Neural cell (in vitro differentiated cells): ENCODE results near the gene SRP54. TPM values are rescaled to one million over a fixed set of nuclear protein-coding genes. Genes with fewer than 3 reads are reported as not detected.

Experiments used
- H2AFZ ChIP-seq: fragments of 200-600, 300-800 bp; sonication (generic), shearing (Covaris generic); 2 replicates; pipeline ENCODE4 v1.6.0; 2014; ENCODE audit warnings: low read depth, mild to moderate bottlenecking, antibody characterized with exemption, low read length, moderate library complexity
- H3F3A ChIP-seq: fragments of 200-600 bp; shearing (Covaris generic); 2 replicates; pipeline ENCODE4 v1.6.1; 2016; ENCODE audit warnings: mild to moderate bottlenecking, moderate library complexity, mixed read lengths, antibody characterized with exemption, low read length; ENCODE audit not compliant: insufficient read depth, poor library complexity, severe bottlenecking
- H3K27ac ChIP-seq: fragments of 200-600, 300-800 bp; sonication (generic), shearing (Covaris generic); 2 replicates; pipeline ENCODE4 v1.5.1; 2014; ENCODE audit warnings: mild to moderate bottlenecking, low read length, moderate library complexity
- H3K27me3 ChIP-seq: fragments of 300-800, 200-600 bp; sonication (generic), shearing (Covaris generic); 2 replicates; pipeline ENCODE4 v1.6.0; 2014; ENCODE audit warnings: mild to moderate bottlenecking, low read depth, low read length, moderate library complexity; ENCODE audit not compliant: insufficient read depth
- H3K36me3 ChIP-seq: fragments of 300-800, 200-600 bp; sonication (generic), shearing (Covaris generic); 2 replicates; pipeline ENCODE4 v1.5.1; 2014; ENCODE audit warnings: mild to moderate bottlenecking, antibody characterized with exemption, low read length, moderate library complexity; ENCODE audit not compliant: insufficient read depth
- H3K4me2 ChIP-seq: fragments of 300-800, 200-600 bp; sonication (generic), shearing (Covaris generic); 2 replicates; pipeline ENCODE4 v1.6.0; 2014; ENCODE audit warnings: mild to moderate bottlenecking, low read length
- H3K4me3 ChIP-seq: fragments of 300-800, 200-600 bp; sonication (generic), shearing (Covaris generic); 2 replicates; pipeline ENCODE4 v1.5.1; 2014; ENCODE audit warnings: mild to moderate bottlenecking, low read length, moderate library complexity
- H3K79me2 ChIP-seq: fragments of 200-600 bp; shearing (Covaris generic); replicated peaks from 2 replicates; pipeline ENCODE4 v1.6.0; 2014; ENCODE audit warnings: mild to moderate bottlenecking, low read length, moderate library complexity; ENCODE audit not compliant: insufficient read depth
- H3K9ac ChIP-seq: fragments of 300-800, 200-600 bp; sonication (generic), shearing (Covaris generic); 2 replicates; pipeline ENCODE4 v1.6.1; 2016; ENCODE audit warnings: mild to moderate bottlenecking, low read length, mixed read lengths
- H3K9me2 ChIP-seq: fragments of 200-600 bp; shearing (Covaris generic); 2 replicates; pipeline ENCODE4 v1.6.1; 2016; ENCODE audit warnings: mild to moderate bottlenecking, low read length, mixed read lengths; ENCODE audit not compliant: insufficient read depth
- H3K9me3 ChIP-seq: fragments of 200-600, 300-800 bp; sonication (generic), shearing (Covaris generic); 2 replicates; pipeline ENCODE4 v1.6.1; 2016; ENCODE audit warnings: mild to moderate bottlenecking, mixed run types, low read length, moderate library complexity, mixed read lengths
- H4K20me1 ChIP-seq: fragments of 200-600 bp; shearing (Covaris generic); 2 replicates; pipeline ENCODE4 v1.6.1; 2016; ENCODE audit warnings: mild to moderate bottlenecking, mixed run types; ENCODE audit not compliant: insufficient read depth
- EP300 ChIP-seq: fragments of 450-650 bp; conservative IDR thresholded peaks from 2 replicates; pipeline ENCODE4 v1.6.1; 2014; ENCODE audit warnings: antibody characterized with exemption, mild to moderate bottlenecking, moderate library complexity; ENCODE audit not compliant: poor library complexity, severe bottlenecking
- EZH2 ChIP-seq: fragments of 200-600, 300-800 bp; shearing (Covaris generic), sonication (generic); IDR thresholded peaks from 2 replicates; pipeline ENCODE4 v1.6.1; 2014; ENCODE audit warnings: antibody characterized with exemption, low read length, borderline replicate concordance, mild to moderate bottlenecking; ENCODE audit not compliant: insufficient read depth, poor library complexity, severe bottlenecking
- MXI1 ChIP-seq: fragments of 450-650 bp; conservative IDR thresholded peaks from 2 replicates; pipeline ENCODE4 v1.6.1; 2014; ENCODE audit warnings: antibody characterized with exemption, mild to moderate bottlenecking; ENCODE audit not compliant: poor library complexity, severe bottlenecking
- POLR2AphosphoS5 ChIP-seq: IDR thresholded peaks from 2 replicates; pipeline ENCODE4 v1.6.1; 2012
- RAD21 ChIP-seq: fragments of 450-650 bp; conservative IDR thresholded peaks from 2 replicates; pipeline ENCODE4 v1.6.1; 2014; ENCODE audit warnings: antibody characterized with exemption, mild to moderate bottlenecking, moderate library complexity
- REST ChIP-seq: IDR thresholded peaks from 2 replicates; pipeline ENCODE4 v1.6.1; 2012; ENCODE audit warnings: borderline replicate concordance
- SMC3 ChIP-seq: fragments of 450-650 bp; conservative IDR thresholded peaks from 2 replicates; pipeline ENCODE4 v1.6.1; 2014; ENCODE audit warnings: antibody characterized with exemption, mild to moderate bottlenecking, moderate library complexity; ENCODE audit not compliant: poor library complexity
- TAF1 ChIP-seq: IDR thresholded peaks from 2 replicates; pipeline ENCODE4 v1.6.1; 2012; ENCODE audit warnings: low read depth
- polyA plus RNA-seq: library from polyadenylated mRNA; depleted of rRNA; stranded (reverse); fragments of >200 nt; gene quantifications from 2 replicates; pipeline ENCODE4 v1.2.3, GENCODE V29; 2014
- TF ChIP-seq, protein P1 (sequence below): fragments of 450-650 bp; IDR thresholded peaks from 2 replicates; pipeline ENCODE4 v1.5.1; 2014; ENCODE audit warnings: antibody characterized with exemption, mild to moderate bottlenecking, moderate library complexity; ENCODE audit not compliant: poor library complexity, severe bottlenecking

Gene SRP54
- polyA plus RNA-seq, 1 donor from 2014 or later = 110 TPM

DNA sequence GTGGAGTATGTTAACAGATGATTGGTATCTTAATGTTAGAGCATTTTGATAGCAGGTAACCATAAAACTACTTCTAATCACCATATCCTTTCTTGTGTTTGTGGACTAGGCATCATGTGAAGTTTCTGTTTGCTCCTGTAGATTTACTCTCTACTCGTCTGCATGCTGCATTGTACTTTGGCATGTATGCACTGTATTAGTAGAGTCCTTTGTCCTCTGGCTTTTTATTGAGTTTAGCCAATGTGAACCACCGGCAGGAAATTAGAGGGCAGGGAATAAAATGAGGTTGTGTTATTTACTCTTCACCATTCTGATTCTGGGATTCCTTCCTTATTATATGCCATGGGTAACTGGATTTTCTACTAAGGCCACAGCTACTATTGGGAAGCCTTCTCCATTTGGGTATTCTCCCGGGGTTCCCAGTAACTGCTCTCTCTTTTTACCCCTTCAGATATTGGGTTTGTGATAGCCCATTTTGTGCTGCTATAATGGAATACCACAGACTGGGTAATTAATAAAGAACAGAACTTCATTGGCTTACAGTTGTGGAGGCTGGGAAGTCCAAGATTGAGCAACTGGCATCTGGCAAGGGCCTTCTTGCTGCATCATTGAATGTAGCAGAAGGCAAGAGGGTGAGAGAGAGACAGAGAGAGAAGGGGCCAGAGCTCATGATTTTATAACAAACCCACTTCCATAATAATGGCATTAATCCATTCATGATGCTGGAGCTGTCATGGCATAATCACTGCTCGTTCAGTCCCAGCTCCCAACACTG lies 85.6 kb downstream of the SRP54 start:
- Histone ChIP-seq H3K4me2 (no peak overlapping the region), H3K4me3 (no peak overlapping the region), H3K27me3 (no peaks in the 10 kb centered on the region), H3K27ac (no peak overlapping the region), H4K20me1 (no peaks in the 10 kb centered on the region), H3K79me2 (no peaks in the 10 kb centered on the region), H3K9ac (no peak overlapping the region), H3K36me3 (peaks cover 8% of the 10 kb centered on the region), H3K9me2 (no peaks in the 10 kb centered on the region), H3F3A (no peaks in the 10 kb centered on the region), H2AFZ (no peak overlapping the region), H3K9me3 (no peaks in the 10 kb centered on the region)
- no peak for TF ChIP-seq REST
- no peak for TF ChIP-seq SMC3
- no peak for TF ChIP-seq MXI1
- no peak for TF ChIP-seq EP300
- TF ChIP-seq, protein P1, sequence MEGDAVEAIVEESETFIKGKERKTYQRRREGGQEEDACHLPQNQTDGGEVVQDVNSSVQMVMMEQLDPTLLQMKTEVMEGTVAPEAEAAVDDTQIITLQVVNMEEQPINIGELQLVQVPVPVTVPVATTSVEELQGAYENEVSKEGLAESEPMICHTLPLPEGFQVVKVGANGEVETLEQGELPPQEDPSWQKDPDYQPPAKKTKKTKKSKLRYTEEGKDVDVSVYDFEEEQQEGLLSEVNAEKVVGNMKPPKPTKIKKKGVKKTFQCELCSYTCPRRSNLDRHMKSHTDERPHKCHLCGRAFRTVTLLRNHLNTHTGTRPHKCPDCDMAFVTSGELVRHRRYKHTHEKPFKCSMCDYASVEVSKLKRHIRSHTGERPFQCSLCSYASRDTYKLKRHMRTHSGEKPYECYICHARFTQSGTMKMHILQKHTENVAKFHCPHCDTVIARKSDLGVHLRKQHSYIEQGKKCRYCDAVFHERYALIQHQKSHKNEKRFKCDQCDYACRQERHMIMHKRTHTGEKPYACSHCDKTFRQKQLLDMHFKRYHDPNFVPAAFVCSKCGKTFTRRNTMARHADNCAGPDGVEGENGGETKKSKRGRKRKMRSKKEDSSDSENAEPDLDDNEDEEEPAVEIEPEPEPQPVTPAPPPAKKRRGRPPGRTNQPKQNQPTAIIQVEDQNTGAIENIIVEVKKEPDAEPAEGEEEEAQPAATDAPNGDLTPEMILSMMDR = no peak
- TF ChIP-seq RAD21 = no peak
- no peak for TF ChIP-seq POLR2AphosphoS5
- TF ChIP-seq EZH2 = no peak
- TF ChIP-seq TAF1 = no peak

GRCh38 chr14:35072226-35072625 lies 89.4 kb downstream of the SRP54 start:
- Histone ChIP-seq H3K9ac (no peak overlapping the region), H2AFZ (no peak overlapping the region), H3K79me2 (no peaks in the 10 kb centered on the region), H3K4me3 (no peak overlapping the region), H4K20me1 (no peaks in the 10 kb centered on the region), H3K9me2 (no peaks in the 10 kb centered on the region), H3K27me3 (no peaks in the 10 kb centered on the region), H3K4me2 (no peak overlapping the region), H3K27ac (no peak overlapping the region), H3K9me3 (no peaks in the 10 kb centered on the region), H3F3A (no peaks in the 10 kb centered on the region), H3K36me3 (peaks cover 8% of the 10 kb centered on the region)
- TF ChIP-seq POLR2AphosphoS5 (no peak), REST (no peak), RAD21 (no peak), EP300 (no peak), SMC3 (no peak), TAF1 (no peak), MXI1 (no peak)
- TF ChIP-seq, protein P1 = no peak
